Lower leg skin (tissue), 3 donors: ENCODE data around the gene TCHP.

ENCODE experiments used
- CTCF ChIP-seq, 3 donors: fragments of 450-650 bp; IDR thresholded peaks; one replicate each; pipeline ENCODE4 v1.5.1; 2016; ENCODE audit warnings: antibody characterized with exemption in 3 of 3, mild to moderate bottlenecking in 3 of 3, moderate library complexity in 2 of 3
- POLR2A ChIP-seq, 2 donors: fragments of 450-650 bp; IDR thresholded peaks; one replicate each; pipeline ENCODE4 v1.6.1; 2016 to 2017; ENCODE audit warnings: antibody characterized with exemption in 2 of 2, mild to moderate bottlenecking in 1 of 2, moderate library complexity in 1 of 2

- TF ChIP-seq CTCF (IDR thresholded peaks at IDR 0.05) (no peak), POLR2A (IDR thresholded peaks at IDR 0.05) (no peak)
Measured at GRCh38 chr12:109923038-109923437, 23.0 kb downstream of the TCHP start.
